ENCODE measurements around the gene PRPF38B. TPM values are rescaled to one million over a fixed set of nuclear protein-coding genes. Genes with fewer than 3 reads are reported as not detected.
A peak's percentile ranks its signal among the peaks of the same experiment; 100 is the strongest.

The PRPF38B gene
- total and polyA plus RNA-seq, 10 of the 15 experiments (the other 5 are each of a cell fraction or from before 2014, with no cell fraction given) = 32.9 to 79.2 (median 47.8) TPM

- H3K9ac ChIP-seq (ENCODE audit: control insufficient read depth, insufficient read depth, low read length) = no peak overlapping the region
- no peak overlapping the region for H2AFZ ChIP-seq (ENCODE audit: control insufficient read depth, low read depth, low read length)
- FAIRE-seq = no peak
- H3K36me3 ChIP-seq (ENCODE audit: control insufficient read depth in 2 of 2, insufficient read depth in 2 of 2, low read length in 1 of 2) = peaks cover 8 to 32% of the 10 kb centered on the region in 2 experiments
- ChIA-PET POLR2A (no interaction called here), CTCF (interaction anchor here (0.9 to 1.8 kb wide), 4 partner anchors 9 to 397 kb away, joined by 3 to 4 read pairs (median 3); no protein-coding TSS in a partner anchor), RAD21 (ENCODE audit: unreplicated experiment) (no interaction called here), SMC1A (ENCODE audit: uncharacterized antibody, unreplicated experiment) (interaction anchor here (1.0 to 1.8 kb wide), 2 partner anchors 12 to 35 kb away, joined by 3 to 9 read pairs; partner anchors contain the start of gene HENMT1)
- 93% methylated on average over 5 of the region's 5 CpGs for WGBS (ENCODE audit: insufficient coverage, insufficient replicate concordance, low lambda C conversion rate, missing lambda C conversion rate)
- H3K9me3 ChIP-seq (replicated peaks; ENCODE audit: control insufficient read depth, insufficient read depth, low read length) = no peaks in the 10 kb centered on the region
- intact Hi-C loops (cut with micrococcal nuclease; ENCODE audit: unreplicated experiment) = no loop called here
- in situ Hi-C loops (cut with MboI) = no loop called here
- BruUV-seq (replicated peaks) = no TSS peak
- DNase-seq (ENCODE audit: low read depth, low spot score) = no peak
- no peak for TF ChIP-seq NKRF (conservative IDR thresholded peaks at IDR 0.05)
- peak; percentile 15; the same call in 1 of the 2 replicates for TF ChIP-seq SPI1 (IDR thresholded peaks at IDR 0.05; ENCODE audit: borderline replicate concordance, insufficient read depth, low read depth, low read length)
- no peak for TF ChIP-seq IKZF2 (IDR thresholded peaks at IDR 0.05)
- H3K4me1 ChIP-seq (ENCODE audit: control insufficient read depth, insufficient read depth, low read length) = no peaks in the 10 kb centered on the region
- no peak for ATAC-seq
- H3K79me2 ChIP-seq (ENCODE audit: control insufficient read depth, insufficient read depth, low read length) = peaks cover 61% of the 10 kb centered on the region
- H3K27ac ChIP-seq (ENCODE audit: control insufficient read depth, insufficient read depth) = 0 out of 2 replicates have a peak overlapping the region, but pooled peaks have one; percentile 4
- peak overlapping the region; percentile 31; the same call in 1 of the 2 replicates for H3K4me3 ChIP-seq
- H4K20me1 ChIP-seq (ENCODE audit: control insufficient read depth, insufficient read depth) = no peaks in the 10 kb centered on the region
- H3K27me3 ChIP-seq (replicated peaks in 1 of 2; ENCODE audit: control insufficient read depth in 2 of 2, insufficient read depth in 2 of 2, low read length in 1 of 2) = no peaks in the 10 kb centered on the region
- H3K4me2 ChIP-seq (ENCODE audit: control insufficient read depth, insufficient read depth) = peak overlapping the region; percentile 71
Observed at GRCh38 chr1:108695535-108695934, 3.4 kb downstream of the PRPF38B start.
